Measurements from ENCODE around the gene POU3F1.

POU3F1 gene

GRCh38 chr1:38068980-38069340, 22.4 kb upstream of the POU3F1 start:
- Histone ChIP-seq H4K20me1 (ENCODE audit: insufficient read depth, low read length) (no peaks in the 10 kb centered on the region), H3K4me2 (ENCODE audit: low read depth, low read length) (no peak overlapping the region), H3K9ac (ENCODE audit: low read length) (no peak overlapping the region), H3K79me2 (ENCODE audit: low read length) (no peaks in the 10 kb centered on the region), H3K27ac (ENCODE audit: low read length) (no peak overlapping the region), H3K36me3 (replicated peaks; ENCODE audit: insufficient read depth, low read length) (no peaks in the 10 kb centered on the region), H3K27me3 (replicated peaks; ENCODE audit: insufficient read depth, low read length) (no peaks in the 10 kb centered on the region), H3K4me1 (ENCODE audit: low read length) (no peaks in the 10 kb centered on the region), H3K9me3 (replicated peaks; ENCODE audit: insufficient read depth, low read length) (no peaks in the 10 kb centered on the region), H2AFZ (ENCODE audit: low read length) (no peak overlapping the region), H3K4me3 (ENCODE audit: low read length) (no peak overlapping the region), H3F3A (ENCODE audit: insufficient read depth, low read length) (no peaks in the 10 kb centered on the region), H3K9me2 (replicated peaks; ENCODE audit: insufficient read depth, low read length) (no peaks in the 10 kb centered on the region)
- TF ChIP-seq EZH2phosphoT487 (IDR thresholded peaks at IDR 0.05; ENCODE audit: low read length): no peak
- TF ChIP-seq CTCF (IDR thresholded peaks at IDR 0.05; ENCODE audit: low read length): no peak
- TF ChIP-seq EZH2 (optimal IDR thresholded peaks at IDR 0.05; ENCODE audit: low read depth, low read length): no peak
- no peak for DNase-seq

- Histone ChIP-seq H3K9ac (ENCODE audit: low read length) (no peak overlapping the region), H3K4me2 (ENCODE audit: low read depth, low read length) (no peak overlapping the region), H4K20me1 (ENCODE audit: insufficient read depth, low read length) (no peaks in the 10 kb centered on the region), H3K27me3 (replicated peaks; ENCODE audit: insufficient read depth, low read length) (no peaks in the 10 kb centered on the region), H2AFZ (ENCODE audit: low read length) (no peak overlapping the region), H3K79me2 (ENCODE audit: low read length) (no peaks in the 10 kb centered on the region), H3K4me1 (ENCODE audit: low read length) (no peaks in the 10 kb centered on the region), H3K9me2 (replicated peaks; ENCODE audit: insufficient read depth, low read length) (no peaks in the 10 kb centered on the region), H3K4me3 (ENCODE audit: low read length) (no peak overlapping the region), H3K27ac (ENCODE audit: low read length) (no peak overlapping the region), H3K36me3 (replicated peaks; ENCODE audit: insufficient read depth, low read length) (no peaks in the 10 kb centered on the region), H3K9me3 (replicated peaks; ENCODE audit: insufficient read depth, low read length) (no peaks in the 10 kb centered on the region), H3F3A (ENCODE audit: insufficient read depth, low read length) (no peaks in the 10 kb centered on the region)
- DNase-seq: no peak
- no peak for TF ChIP-seq EZH2 (optimal IDR thresholded peaks at IDR 0.05; ENCODE audit: low read depth, low read length)
- TF ChIP-seq CTCF (IDR thresholded peaks at IDR 0.05; ENCODE audit: low read length): no peak
- TF ChIP-seq EZH2phosphoT487 (IDR thresholded peaks at IDR 0.05; ENCODE audit: low read length): no peak
Measured at GRCh38 chr1:38068220-38068979, 21.8 kb upstream of the POU3F1 start.

- no peak overlapping the region for H3K27ac ChIP-seq (ENCODE audit: low read length)
- H3K9me2 ChIP-seq (replicated peaks; ENCODE audit: insufficient read depth, low read length): no peaks in the 10 kb centered on the region
- no peaks in the 10 kb centered on the region for H3K4me1 ChIP-seq (ENCODE audit: low read length)
- H3F3A ChIP-seq (ENCODE audit: insufficient read depth, low read length): no peaks in the 10 kb centered on the region
- no peak overlapping the region for H2AFZ ChIP-seq (ENCODE audit: low read length)
- TF ChIP-seq CTCF (IDR thresholded peaks at IDR 0.05; ENCODE audit: low read length) (no peak), EZH2 (optimal IDR thresholded peaks at IDR 0.05; ENCODE audit: low read depth, low read length) (no peak), EZH2phosphoT487 (IDR thresholded peaks at IDR 0.05; ENCODE audit: low read length) (no peak)
- H3K4me2 ChIP-seq (ENCODE audit: low read depth, low read length): no peak overlapping the region
- H3K9ac ChIP-seq (ENCODE audit: low read length): no peak overlapping the region
- DNase-seq: no peak
- H3K4me3 ChIP-seq (ENCODE audit: low read length): no peak overlapping the region
- no peaks in the 10 kb centered on the region for H3K36me3 ChIP-seq (replicated peaks; ENCODE audit: insufficient read depth, low read length)
- H3K27me3 ChIP-seq (replicated peaks; ENCODE audit: insufficient read depth, low read length): no peaks in the 10 kb centered on the region
- no peaks in the 10 kb centered on the region for H3K9me3 ChIP-seq (replicated peaks; ENCODE audit: insufficient read depth, low read length)
- no peaks in the 10 kb centered on the region for H3K79me2 ChIP-seq (ENCODE audit: low read length)
- no peaks in the 10 kb centered on the region for H4K20me1 ChIP-seq (ENCODE audit: insufficient read depth, low read length)
Measured at GRCh38 chr1:38064197-38064903, 17.8 kb upstream of the POU3F1 start.
